Inferior parietal cortex (tissue), 1 donor: ENCODE data around the gene ACP3.

ENCODE experiments used
- DNase-seq: peaks from one replicate; pipeline ENCODE4 v3.0.0-alpha.2; 2016; ENCODE audit errors: extremely low spot score

ACP3 gene

GRCh38 chr3:132315851-132316250 lies 1.4 kb upstream of the ACP3 start:
- DNase-seq = no peak

- no peak for DNase-seq
These were observed 1.2 kb downstream of the ACP3 start for GRCh38 chr3:132318451-132318850.

GRCh38 chr3:132321304-132321703 lies 4.1 kb downstream of the ACP3 start:
- DNase-seq = no peak

DNA sequence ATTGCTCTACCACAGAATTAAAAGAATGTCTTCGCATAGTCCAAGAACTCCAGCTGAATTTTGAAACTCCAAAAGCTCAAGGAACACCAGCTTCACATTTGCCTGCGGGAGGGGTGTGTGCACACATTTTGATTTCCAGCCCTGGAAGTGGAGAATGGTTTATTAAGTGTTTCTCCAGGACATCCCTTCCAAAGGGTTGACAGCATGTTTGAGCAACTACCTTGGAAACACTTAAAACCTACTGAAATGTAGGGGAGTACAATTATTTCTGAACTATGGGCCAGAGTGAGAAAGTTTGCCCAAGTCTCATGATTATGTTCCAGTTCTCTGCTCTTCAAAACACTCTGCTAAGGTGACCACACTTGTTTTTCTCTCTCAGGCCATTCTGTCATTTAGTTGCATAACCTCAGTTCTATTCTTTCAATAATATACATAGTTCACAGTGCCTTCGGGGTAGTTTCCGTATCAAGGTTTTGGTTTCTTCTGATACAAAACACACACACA lies 7.9 kb downstream of the ACP3 start:
- DNase-seq = no peak

DNA sequence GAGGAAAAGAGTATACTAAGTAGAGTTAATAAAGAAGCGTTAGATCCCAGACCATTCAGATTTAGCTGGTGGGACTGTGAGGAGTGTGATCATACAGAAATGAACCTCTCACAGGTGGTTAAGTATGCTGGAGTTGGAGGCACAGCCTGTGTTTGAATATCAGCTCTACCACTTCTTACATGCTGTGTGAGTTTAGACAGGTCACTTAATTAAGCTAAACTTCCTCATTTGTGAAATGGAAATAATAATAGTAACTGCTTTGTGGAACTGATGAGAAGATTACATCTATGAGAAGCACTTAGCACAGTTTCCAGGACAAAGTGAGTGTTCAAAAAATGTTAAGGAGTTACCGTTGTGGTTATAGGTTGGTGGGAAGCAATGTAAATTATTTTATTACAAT lies 8.4 kb downstream of the ACP3 start:
- no peak for DNase-seq

- DNase-seq = no peak
These were observed 9.0 kb downstream of the ACP3 start for GRCh38 chr3:132326251-132326650.

DNA sequence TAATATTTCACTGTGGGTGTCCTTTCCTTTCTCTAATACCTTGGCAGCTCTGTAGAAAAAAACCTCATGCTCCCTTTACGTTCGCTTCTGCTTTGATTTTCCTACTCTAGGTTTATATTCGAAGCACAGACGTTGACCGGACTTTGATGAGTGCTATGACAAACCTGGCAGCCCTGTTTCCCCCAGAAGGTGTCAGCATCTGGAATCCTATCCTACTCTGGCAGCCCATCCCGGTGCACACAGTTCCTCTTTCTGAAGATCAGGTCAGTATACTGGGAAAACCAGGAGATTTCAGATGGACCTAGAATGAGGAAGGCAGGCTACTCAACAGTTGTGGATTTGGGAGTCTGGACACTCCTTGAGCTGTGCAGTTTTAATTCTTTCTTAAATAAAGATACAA lies 14.9 kb downstream of the ACP3 start:
- no peak for DNase-seq

GRCh38 chr3:132332508-132332907 lies 15.3 kb downstream of the ACP3 start:
- DNase-seq = no peak

DNA sequence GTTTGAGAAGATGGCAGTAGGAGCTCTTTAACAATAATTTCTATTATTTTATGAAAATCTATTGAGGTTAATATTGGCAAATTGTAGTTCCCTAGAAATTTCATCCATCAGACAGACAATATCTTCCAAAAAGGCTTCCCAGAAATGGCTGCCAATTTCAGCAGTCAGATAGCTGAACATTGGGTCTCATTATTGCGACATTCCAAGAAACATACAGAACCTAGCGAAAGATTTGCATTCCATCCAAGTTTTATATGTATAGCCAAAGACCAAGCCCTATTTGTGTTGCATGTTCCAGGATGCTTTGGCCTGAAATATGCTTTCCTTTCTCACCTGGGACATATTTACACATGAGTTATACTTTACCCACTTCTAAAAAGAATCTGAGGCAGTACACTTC lies 24.5 kb downstream of the ACP3 start:
- no peak for DNase-seq

DNA sequence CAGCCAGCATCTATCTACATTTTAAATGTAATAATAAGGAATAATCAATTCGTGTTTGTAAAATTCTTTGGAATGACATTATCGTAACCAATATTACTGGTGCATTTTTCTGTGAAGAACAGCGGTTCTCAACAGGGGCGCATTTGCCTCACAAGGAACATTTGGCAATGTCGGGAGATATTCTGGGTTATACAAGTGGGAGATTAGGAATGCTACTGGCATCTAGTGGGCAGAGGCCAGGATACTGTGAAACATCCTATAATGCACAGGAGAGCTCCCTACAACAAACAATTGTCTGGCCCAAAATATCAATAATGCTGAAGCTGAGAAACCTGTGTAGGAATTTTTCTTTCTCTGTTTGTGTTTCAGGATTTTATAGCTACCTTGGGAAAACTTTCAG lies 25.0 kb downstream of the ACP3 start:
- no peak for DNase-seq

- DNase-seq = no peak
These were observed 25.4 kb downstream of the ACP3 start for GRCh38 chr3:132342610-132343009.

- DNase-seq = peak; percentile 81
These were observed 25.9 kb downstream of the ACP3 start for GRCh38 chr3:132343018-132343612.

DNA sequence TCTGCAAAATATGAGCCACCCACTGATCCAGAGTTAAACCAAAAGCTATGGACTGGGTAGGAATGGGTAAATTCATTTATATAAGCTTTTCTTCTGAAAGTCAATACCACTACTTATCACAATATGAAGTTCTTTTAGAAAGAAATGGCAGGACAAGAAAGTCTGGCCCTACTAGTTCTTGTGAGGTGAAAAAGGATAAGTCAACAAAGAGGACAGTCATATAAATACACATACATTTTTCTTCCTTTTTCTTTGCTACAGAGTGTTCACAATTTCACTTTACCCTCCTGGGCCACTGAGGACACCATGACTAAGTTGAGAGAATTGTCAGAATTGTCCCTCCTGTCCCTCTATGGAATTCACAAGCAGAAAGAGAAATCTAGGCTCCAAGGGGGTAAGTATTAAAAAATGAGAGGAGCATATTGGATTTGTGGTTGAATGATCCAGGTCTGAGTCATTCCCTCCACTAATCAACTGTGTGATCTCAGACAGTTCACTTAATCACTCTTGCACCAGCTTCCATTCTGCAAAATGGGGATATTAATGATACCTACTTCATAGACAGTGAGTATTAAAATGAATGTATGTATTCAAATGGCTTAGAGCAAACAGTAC lies 27.6 kb downstream of the ACP3 start:
- no peak for DNase-seq

DNA sequence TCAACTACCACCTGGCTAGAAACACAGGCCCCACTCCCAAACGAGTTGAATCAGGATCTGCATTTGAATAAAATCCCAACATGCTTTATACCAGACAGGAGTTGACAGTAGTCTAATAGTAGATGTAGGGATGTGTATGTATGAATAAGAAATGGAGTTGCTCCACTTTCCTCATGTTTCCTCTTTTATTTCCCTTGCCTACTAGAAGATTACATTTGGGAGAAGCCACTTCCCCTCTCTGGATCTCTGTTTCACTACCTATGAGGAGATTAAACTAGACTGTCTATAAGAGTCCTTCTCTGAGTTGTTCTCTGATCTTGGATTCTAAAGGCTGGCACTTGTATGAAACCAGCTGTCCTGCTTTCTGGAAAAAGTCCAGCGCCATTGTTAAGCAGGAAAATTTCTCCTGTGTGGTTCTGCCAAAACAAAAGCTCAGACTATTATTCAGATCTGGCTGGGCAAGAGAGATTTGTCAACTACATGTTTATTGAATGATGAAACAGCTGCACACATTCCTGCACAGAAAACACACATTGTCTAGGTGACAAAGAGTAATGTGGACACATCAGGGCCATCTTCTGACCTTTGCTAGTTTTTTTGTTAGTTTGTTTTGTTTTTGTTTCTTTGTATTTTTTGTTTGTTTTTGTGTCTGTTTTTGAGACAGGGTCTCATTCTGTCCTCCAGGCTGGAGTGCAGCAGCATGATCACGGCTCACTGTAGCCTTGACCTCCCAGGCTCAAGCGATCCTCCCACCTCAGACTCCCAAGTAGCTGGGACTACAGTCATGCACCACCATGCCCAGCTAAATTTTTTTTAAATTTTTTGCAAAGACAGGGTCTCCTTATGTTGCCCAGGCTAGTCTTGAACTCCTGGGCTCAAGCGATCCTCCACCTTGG lies 29.9 kb downstream of the ACP3 start:
- peak; percentile 62 for DNase-seq

DNA sequence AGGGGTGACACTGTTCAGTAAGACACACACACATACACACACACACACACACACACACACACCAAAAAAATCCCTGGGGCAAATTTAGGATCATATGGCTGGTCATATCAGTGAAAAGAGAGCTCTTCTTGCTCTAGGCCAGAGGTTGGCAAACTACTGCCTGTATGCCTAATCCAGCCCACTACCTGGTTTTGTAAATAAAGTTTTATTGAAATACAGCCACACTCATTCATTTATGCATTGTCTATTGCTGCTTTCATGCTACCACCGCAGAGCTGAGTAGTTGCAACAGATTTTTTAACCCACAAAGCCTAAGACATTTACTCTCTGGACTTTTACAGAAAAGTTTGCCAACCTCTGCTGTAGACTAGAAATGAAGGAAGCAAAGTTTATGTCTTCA lies 30.6 kb downstream of the ACP3 start:
- no peak for DNase-seq

DNA sequence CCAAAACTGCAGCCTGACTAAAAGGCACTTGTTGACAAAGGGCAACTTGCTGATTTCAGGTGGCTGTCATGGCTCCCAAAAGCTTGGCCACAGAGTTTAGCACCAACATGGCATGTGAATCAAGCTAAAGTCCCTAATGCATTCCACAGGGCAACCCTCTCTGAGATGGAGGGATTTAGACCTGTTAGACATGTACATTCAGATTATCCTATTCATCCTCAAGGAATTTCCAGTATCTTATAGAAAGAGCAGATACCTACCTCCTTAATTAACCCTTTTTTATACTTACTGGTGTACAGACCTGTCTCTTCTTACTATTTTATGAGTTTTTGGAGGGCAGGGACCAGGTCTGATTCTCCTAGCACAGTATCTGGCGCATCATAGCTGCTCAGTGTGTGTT lies 31.3 kb downstream of the ACP3 start:
- DNase-seq = no peak

DNA sequence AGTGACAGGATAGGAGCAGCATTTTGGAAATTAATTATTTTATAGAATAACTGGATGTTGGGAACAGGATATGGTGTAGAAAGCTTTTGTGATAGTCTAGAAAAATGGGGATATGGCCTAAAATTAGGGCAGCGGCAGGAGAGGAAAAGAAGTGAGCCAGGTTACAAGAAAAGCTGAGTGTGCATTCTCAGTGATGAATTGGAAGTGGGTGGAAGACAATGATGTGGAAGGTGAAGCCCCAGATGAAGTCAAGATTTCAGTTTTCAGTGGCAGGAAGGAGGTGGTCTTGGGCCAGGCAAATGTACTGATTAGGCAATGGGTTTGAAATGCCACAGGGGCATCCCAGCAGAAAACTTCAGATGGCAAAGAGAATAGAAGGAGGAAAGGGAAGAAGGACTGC lies 33.6 kb downstream of the ACP3 start:
- DNase-seq = no peak

DNA sequence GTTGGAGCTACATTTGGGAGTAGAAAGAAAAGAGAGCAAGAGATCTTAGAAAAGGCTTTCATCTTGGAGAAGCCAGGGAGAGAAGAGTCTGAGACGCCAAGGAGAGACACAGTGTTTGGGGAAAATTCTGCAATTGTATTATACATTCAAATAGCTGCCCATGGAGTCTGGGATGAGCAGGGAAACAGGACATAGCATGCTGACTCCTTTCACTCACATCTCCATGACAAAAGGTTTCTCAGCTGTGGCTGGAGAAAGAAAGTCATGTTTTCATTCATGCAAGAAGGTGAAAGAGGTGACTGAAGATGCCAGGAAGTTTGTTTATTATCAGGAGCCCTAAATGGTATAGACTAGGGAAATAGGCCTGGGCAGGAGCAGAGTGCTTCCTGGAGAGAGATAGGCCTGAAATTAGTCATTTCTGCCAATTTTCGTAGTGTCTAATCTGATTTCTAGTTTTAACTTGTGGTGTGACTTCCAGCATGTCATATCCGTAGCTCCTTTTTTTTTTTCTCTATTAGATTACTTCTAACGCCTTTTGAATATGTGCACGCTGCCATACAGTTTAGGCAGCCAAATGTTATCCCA lies 34.1 kb downstream of the ACP3 start:
- DNase-seq = no peak

- DNase-seq = peak; percentile 73
These were observed 35.4 kb downstream of the ACP3 start for GRCh38 chr3:132352556-132353143.

- no peak for DNase-seq
These were observed 37.9 kb downstream of the ACP3 start for GRCh38 chr3:132354916-132355702.

DNA sequence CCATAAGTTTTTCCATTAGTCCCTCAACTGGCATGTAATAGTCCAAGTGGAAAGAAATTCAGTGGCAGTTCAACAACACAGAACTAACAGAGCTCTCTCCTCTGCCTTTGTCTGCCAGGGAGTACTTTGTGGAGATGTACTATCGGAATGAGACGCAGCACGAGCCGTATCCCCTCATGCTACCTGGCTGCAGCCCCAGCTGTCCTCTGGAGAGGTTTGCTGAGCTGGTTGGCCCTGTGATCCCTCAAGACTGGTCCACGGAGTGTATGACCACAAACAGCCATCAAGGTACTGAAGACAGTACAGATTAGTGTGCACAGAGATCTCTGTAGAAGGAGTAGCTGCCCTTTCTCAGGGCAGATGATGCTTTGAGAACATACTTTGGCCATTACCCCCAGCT lies 39.4 kb downstream of the ACP3 start:
- DNase-seq = no peak
